Body of pancreas (tissue), 4 donors: ENCODE data around the gene ATRN.

Experiments
- CTCF ChIP-seq, 7 experiments: fragments of 450-650 bp in 4 of 7; fragments of 200-600 bp in 3 of 7; sonication (generic) in 3 of 7; IDR thresholded peaks; one replicate each; pipeline ENCODE4 v1.5.1; 2016 to 2019; ENCODE audit warnings: antibody characterized with exemption in 7 of 7
- POLR2A ChIP-seq, 3 donors: fragments of 450-650 bp; IDR thresholded peaks; one replicate each; pipeline ENCODE4 v1.6.1; 2016; ENCODE audit warnings: antibody characterized with exemption in 3 of 3, mild to moderate bottlenecking in 2 of 3

GRCh38 chr20:3686421-3686820 is 215.6 kb downstream of the ATRN start:
- no peak for TF ChIP-seq CTCF (IDR thresholded peaks at IDR 0.05)
- no peak for TF ChIP-seq POLR2A (IDR thresholded peaks at IDR 0.05)
